Measurements from ENCODE around the gene CALU.

CALU gene

GRCh38 chr7:128812514-128813168 lies 73.5 kb downstream of the CALU start:
- DNase-seq: no peak

- DNase-seq: no peak
These were observed 75.3 kb downstream of the CALU start for GRCh38 chr7:128814499-128814898.

GRCh38 chr7:128815289-128815942 lies 76.3 kb downstream of the CALU start:
- no peak for DNase-seq

- no peak for DNase-seq
These were observed 79.5 kb downstream of the CALU start for GRCh38 chr7:128818694-128819093.

Data from T-helper 9 cell (primary cell).